ENCODE results near the gene ZMYND10.

DNA sequence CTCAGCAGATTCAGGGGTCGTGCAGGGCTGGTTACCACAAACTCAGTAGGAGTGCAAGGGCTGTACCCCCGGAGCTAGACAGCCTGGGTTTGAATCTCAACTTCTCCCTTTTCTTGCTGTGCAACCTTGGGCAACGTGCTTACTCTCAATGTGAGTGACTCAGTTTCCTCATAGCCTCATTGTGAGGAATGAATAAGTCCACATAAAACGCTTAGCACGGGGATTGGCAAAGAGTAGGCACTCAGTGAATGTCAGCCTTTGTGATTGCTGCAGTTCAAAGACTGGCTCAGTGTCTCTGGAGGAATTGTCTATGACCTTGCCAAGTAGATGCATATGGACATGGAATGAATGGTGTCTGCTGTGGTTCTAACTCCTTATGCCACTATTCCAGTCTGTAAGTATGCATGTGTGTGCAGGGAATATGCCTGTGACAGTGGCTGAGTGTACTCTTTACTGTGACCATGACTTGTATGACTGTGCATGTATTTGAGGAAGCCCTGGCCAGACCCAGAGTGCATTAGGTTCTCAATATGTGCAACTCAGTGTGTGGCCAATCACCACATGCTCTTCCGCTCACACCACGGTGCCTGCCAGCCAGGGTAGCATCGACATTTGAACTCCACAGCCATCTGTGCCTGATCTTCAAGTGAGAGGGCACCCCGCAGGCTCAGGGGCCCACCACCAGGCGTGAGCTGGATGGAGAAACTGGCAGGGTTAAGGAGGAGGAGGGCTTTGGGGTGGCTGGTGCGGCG lies 45.4 kb downstream of the ZMYND10 start:
- TF ChIP-seq POLR2A (IDR thresholded peaks at IDR 0.05) (no peak), EP300 (IDR thresholded peaks at IDR 0.05; ENCODE audit: low read depth) (no peak), POLR2AphosphoS5 (IDR thresholded peaks at IDR 0.05) (no peak)
- TF ChIP-seq, protein P1, sequence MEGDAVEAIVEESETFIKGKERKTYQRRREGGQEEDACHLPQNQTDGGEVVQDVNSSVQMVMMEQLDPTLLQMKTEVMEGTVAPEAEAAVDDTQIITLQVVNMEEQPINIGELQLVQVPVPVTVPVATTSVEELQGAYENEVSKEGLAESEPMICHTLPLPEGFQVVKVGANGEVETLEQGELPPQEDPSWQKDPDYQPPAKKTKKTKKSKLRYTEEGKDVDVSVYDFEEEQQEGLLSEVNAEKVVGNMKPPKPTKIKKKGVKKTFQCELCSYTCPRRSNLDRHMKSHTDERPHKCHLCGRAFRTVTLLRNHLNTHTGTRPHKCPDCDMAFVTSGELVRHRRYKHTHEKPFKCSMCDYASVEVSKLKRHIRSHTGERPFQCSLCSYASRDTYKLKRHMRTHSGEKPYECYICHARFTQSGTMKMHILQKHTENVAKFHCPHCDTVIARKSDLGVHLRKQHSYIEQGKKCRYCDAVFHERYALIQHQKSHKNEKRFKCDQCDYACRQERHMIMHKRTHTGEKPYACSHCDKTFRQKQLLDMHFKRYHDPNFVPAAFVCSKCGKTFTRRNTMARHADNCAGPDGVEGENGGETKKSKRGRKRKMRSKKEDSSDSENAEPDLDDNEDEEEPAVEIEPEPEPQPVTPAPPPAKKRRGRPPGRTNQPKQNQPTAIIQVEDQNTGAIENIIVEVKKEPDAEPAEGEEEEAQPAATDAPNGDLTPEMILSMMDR (IDR thresholded peaks at IDR 0.05) = no peak
